HFF-Myc (cell line): ENCODE results near the gene MYBPC2.

Experiments
- DNase-seq: peaks from one replicate; pipeline ENCODE4 v3.0.0-alpha.2; 2011; ENCODE audit warnings: low read depth; ENCODE audit errors: extremely low read depth
- H3K4me3 ChIP-seq: replicated peaks from 2 replicates; pipeline ENCODE4 v1.5.1; 2011; ENCODE audit warnings: low read depth, mild to moderate bottlenecking, control low read depth, low read length
- TF ChIP-seq, protein P1 (sequence below): IDR thresholded peaks from 2 replicates; pipeline ENCODE4 v1.5.1; 2012; ENCODE audit warnings: mild to moderate bottlenecking, low read depth, low read length, control low read depth; ENCODE audit errors: missing control alignments

MYBPC2 gene

DNA sequence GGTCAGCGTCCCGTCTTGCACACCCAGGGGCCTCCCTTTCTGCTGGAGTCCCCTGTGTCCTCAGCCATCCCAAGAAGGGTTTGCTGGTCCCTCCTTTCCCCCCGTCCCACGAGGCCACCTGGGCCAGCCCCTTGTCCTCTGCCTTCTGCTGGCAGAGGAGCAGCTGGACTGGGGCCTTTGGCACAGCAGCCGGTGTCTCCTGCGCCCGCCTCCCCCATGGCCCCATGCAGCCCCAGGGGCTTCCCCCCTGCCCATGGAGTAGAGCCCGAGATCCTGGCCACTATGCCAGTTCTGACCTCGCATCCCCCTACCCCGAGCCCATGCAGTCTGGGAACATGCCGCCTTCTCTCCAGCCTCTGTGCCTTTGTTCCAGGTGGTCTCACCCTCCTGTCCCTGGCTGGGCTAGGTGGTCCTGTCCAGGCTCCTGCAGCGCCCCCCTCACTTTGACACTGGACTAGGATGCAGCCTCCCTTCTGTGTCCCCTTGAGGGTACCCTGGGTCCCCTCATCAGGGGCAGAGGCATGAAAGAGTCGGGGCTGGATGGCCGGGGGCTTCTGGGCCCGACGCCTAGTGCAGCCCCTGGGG lies 49.7 kb downstream of the MYBPC2 start:
- no peak for DNase-seq
- H3K4me3 ChIP-seq, result no peak overlapping the region
- TF ChIP-seq, protein P1, sequence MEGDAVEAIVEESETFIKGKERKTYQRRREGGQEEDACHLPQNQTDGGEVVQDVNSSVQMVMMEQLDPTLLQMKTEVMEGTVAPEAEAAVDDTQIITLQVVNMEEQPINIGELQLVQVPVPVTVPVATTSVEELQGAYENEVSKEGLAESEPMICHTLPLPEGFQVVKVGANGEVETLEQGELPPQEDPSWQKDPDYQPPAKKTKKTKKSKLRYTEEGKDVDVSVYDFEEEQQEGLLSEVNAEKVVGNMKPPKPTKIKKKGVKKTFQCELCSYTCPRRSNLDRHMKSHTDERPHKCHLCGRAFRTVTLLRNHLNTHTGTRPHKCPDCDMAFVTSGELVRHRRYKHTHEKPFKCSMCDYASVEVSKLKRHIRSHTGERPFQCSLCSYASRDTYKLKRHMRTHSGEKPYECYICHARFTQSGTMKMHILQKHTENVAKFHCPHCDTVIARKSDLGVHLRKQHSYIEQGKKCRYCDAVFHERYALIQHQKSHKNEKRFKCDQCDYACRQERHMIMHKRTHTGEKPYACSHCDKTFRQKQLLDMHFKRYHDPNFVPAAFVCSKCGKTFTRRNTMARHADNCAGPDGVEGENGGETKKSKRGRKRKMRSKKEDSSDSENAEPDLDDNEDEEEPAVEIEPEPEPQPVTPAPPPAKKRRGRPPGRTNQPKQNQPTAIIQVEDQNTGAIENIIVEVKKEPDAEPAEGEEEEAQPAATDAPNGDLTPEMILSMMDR, result no peak

DNA sequence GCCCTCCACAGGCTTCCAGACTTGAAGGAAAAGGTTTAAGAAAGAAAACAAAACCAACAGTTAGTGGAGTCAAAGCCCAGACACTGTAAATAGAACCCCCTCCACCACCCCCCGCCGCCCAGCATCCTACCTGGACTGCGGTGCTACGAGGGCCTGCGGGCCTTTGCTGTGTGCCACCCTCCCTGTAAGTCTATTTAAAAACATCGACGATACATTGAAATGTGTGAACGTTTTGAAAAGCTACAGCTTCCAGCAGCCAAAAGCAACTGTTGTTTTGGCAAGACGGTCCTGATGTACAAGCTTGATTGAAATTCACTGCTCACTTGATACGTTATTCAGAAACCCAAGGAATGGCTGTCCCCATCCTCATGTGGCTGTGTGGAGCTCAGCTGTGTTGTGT lies 50.2 kb downstream of the MYBPC2 start:
- TF ChIP-seq, protein P1, result no peak
- H3K4me3 ChIP-seq, result no peak overlapping the region
- DNase-seq, result no peak

DNA sequence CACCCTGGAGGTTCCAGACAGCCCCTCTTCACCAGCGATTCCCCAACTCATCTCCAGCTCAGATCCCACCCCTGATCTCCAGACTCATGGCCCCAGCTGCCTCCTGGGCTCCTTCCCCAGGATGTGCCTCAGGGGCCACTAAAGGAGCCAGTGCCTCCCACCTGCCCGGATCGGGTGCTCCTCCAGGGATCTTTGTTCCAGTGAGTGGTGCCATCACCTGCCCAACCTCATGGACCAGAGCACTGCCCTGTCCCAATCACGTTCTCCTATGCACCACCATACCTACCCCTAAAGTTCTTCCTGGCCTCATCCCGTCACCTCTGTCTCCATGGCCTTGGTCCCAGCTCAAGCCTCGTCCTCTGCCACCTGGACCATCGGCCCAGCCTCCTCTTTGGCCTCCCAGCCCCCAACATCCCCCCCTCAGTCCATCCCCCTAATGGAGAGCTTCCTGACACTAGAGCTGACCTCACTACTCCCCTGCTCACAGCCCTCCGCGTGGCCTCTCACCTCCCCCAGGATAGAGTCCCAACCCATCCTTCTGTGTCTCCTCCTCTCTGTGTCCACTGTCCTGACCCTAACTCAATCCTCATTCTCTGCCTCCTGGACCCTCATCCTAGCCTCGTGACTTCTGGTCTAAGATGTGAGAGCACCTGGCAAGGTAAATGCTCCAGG lies 52.7 kb downstream of the MYBPC2 start:
- TF ChIP-seq, protein P1, result no peak
- no peak overlapping the region for H3K4me3 ChIP-seq
- DNase-seq, result no peak

DNA sequence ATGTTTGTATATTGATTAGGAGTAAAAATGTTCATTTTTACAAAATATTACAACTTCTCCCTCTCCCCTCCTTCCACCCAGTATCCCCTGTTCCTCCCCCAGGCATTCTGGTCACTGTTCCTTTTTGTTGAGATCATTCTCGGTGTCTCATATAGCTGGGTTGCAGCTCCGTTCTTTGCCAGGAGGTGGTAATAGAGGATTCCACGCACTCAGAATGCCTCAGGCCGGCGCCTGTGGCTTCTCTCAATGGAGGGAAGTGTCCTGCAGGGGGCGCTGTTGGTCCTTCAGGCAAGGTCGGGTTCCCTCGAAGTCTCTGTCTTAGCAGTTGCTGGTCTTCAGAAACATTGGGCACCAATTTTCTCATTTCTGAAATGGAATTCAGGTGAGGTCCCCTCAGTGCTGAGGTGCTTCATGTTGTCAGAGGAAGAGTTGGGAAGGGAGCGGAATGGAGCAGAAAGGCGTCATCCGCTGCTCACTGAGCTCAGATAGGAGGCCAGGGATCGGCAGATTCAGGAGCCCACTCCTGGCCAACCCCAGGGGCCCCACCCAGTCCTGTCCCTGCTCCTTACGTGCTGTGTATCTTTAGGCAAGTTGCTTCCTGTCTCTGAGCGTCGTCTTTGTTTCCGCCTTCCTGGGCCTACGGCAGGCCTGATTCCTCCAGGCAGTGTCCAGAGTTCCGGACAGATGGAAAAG lies 54.3 kb downstream of the MYBPC2 start:
- DNase-seq, result peak; percentile 42
- H3K4me3 ChIP-seq, result no peak overlapping the region
- TF ChIP-seq, protein P1, result peak; percentile 75

DNA sequence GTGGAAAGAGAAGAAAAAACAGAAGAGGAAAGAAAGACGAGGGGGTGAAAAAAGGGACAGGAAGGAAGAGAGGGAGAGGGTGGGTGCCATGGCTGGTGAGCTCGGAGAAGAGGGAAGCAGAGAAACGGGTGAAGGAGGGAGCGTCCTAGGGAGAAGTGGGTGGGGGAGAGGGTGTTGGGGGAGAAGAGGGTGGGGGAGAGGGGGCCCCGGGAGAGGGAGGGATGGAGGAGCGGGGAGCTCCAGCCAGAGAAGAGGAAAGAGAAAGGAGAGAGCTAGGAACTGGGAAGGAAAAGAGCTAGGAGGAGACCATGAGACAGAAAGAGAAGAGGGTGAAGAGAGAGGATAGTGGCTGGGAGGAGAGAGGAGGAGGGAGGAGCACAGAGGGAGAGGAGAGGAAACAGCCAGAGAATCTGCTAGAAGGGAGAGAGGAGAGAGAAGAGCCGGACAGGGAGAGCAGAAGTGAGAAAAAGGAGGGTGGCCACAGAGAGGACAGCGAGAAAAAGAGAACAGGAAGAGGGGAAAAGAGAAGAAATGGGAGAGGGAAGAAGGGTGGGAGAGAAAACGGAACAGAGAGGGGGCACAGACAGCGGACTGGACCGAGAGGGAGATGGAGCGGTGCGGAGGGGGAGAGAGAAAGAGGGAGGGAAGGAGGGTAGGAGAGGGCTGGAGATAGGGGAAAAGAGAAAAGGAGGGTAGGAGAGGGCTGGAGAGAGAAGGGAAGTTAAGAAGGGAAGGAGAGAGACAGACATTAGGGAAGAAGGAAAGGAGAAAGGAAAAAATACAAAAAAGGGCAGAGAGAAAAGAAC lies 55.9 kb downstream of the MYBPC2 start:
- H3K4me3 ChIP-seq, result no peak overlapping the region
- no peak for DNase-seq
- TF ChIP-seq, protein P1, result no peak

DNA sequence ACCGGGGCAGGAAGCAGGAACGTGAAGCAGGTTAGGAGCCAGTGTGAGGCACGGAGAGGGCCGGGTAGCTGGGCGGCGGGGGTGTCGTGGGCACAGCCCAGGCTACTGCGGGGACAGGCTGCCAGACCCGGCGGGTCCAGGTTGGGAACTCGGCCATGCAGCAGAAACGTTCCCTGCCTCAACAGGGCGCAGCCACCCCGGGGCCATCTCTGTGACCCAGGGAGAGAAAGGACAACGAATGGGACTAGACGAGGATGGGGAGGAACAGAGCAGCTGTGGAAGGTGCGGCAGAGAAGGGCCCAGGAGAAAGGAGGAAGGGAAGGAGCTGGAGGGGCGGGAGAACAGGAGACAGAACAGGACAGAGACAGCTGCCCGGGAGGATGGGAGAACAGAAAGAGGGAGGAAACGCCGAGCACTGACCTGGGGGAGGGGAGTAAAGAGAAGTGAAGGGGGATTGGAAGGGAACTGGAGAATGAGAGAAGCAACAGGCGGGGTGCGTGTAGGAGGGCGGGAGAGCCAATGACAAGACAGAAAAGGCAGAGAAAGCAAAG lies 56.8 kb downstream of the MYBPC2 start:
- DNase-seq, result no peak
- H3K4me3 ChIP-seq, result no peak overlapping the region
- TF ChIP-seq, protein P1, result no peak
